Esophagus squamous epithelium (tissue), 5 donors: ENCODE results near the gene B3GALNT2. TPM values are rescaled to one million over a fixed set of nuclear protein-coding genes. Genes with fewer than 3 reads are reported as not detected.

ENCODE experiments used
- DNase-seq: peaks from one replicate; lab custom pipeline; 2025; lab: John Stamatoyannopoulos, UW
- H3K27ac ChIP-seq, 4 donors: fragments of 200-600 bp; sonication (generic); one replicate each; pipeline ENCODE4 v1.5.1; 2016 to 2019; ENCODE audit warnings: mild to moderate bottlenecking in 1 of 4
- H3K27me3 ChIP-seq, 4 donors: fragments of 200-600 bp; sonication (generic); 1 replicate in 3 of 4; 2 replicates in 1 of 4; pipeline versions ENCODE4 v1.5.1 to v1.6.0; 2017 to 2021; ENCODE audit warnings: antibody characterized with exemption in 1 of 4
- H3K36me3 ChIP-seq, 3 donors: fragments of 200-600 bp; sonication (generic); one replicate each; pipeline ENCODE4 v1.5.1; 2016 to 2019
- H3K4me1 ChIP-seq, 3 donors: fragments of 200-600 bp; sonication (generic); one replicate each; pipeline ENCODE4 v1.5.1; 2017 to 2019
- H3K4me3 ChIP-seq, 4 donors: fragments of 200-600 bp; sonication (generic); 1 replicate in 3 of 4; 2 replicates in 1 of 4; pipeline ENCODE4 v1.5.1; 2016 to 2019; ENCODE audit warnings: mild to moderate bottlenecking in 2 of 4, moderate library complexity in 1 of 4
- H3K9me3 ChIP-seq, 3 donors: fragments of 200-600 bp; sonication (generic); one replicate each; pipeline ENCODE4 v1.5.1; 2016 to 2019
- CTCF ChIP-seq, 6 experiments: fragments of 450-650 bp in 4 of 6; fragments of 200-600 bp in 2 of 6; sonication (generic) in 2 of 6; IDR thresholded peaks; one replicate each; pipeline ENCODE4 v1.5.1; 2016 to 2019; ENCODE audit warnings: antibody characterized with exemption in 6 of 6, mild to moderate bottlenecking in 4 of 6, moderate library complexity in 4 of 6
- POLR2A ChIP-seq, 4 donors: fragments of 450-650 bp; IDR thresholded peaks; one replicate each; pipeline ENCODE4 v1.6.1; 2017; ENCODE audit warnings: antibody characterized with exemption in 4 of 4, mild to moderate bottlenecking in 4 of 4, moderate library complexity in 3 of 4
- WGBS, 2 donors: methylation state at CpG; one replicate each; pipeline ENCODE4 v1.1.5; 2018; 5-methylcytosine and 5-hydroxymethylcytosine counted together
- intact Hi-C: fragments of 100-400 bp; cut with DNase I; formaldehyde crosslinking; loops from one replicate; pipeline ENCODE4 v1.15.0; 2022
- total RNA-seq, 4 donors: library from RNA; depleted of rRNA; stranded (reverse); fragments of >200 nt; gene quantifications; one replicate each; pipeline ENCODE4 v1.1.0, GENCODE V29; 2016
- donor health status: DM: yes; HTN: yes; CAD: no.

Gene B3GALNT2
- total RNA-seq, 4 donors from 2014 or later, result 23.1 to 44.6 (median 34.4) TPM

- H3K27ac ChIP-seq, result no peak overlapping the region
- no peaks in the 10 kb centered on the region for H3K27me3 ChIP-seq
- H3K36me3 ChIP-seq, result no peaks in the 10 kb centered on the region
- no peaks in the 10 kb centered on the region for H3K4me1 ChIP-seq
- DNase-seq, result no peak
- H3K9me3 ChIP-seq, result no peaks in the 10 kb centered on the region
- 47 to 68% methylated on average over 10 to 11 of the region's 13 CpGs for WGBS, 2 donors
- intact Hi-C loops, result no loop called here
- no peak overlapping the region for H3K4me3 ChIP-seq
- no peak for TF ChIP-seq CTCF (IDR thresholded peaks at IDR 0.05)
- TF ChIP-seq POLR2A (IDR thresholded peaks at IDR 0.05), result no peak
Measured at GRCh38 chr1:235511470-235512240, 7.4 kb upstream of the B3GALNT2 start.

GRCh38 chr1:235510823-235511222 lies 6.6 kb upstream of the B3GALNT2 start:
- H3K4me3 ChIP-seq, result no peak overlapping the region
- no peak overlapping the region for H3K27ac ChIP-seq
- H3K4me1 ChIP-seq, result peaks cover 0 to 6% (median 3%) of the 10 kb centered on the region in 3 donors
- H3K27me3 ChIP-seq, result no peaks in the 10 kb centered on the region
- no peaks in the 10 kb centered on the region for H3K36me3 ChIP-seq
- no peaks in the 10 kb centered on the region for H3K9me3 ChIP-seq
- intact Hi-C loops, result no loop called here
- 63 to 78% methylated on average over 5 to 6 of the region's 6 CpGs for WGBS, 2 donors
- DNase-seq, result no peak
- TF ChIP-seq CTCF (IDR thresholded peaks at IDR 0.05) (no peak), POLR2A (IDR thresholded peaks at IDR 0.05) (no peak)

- intact Hi-C loops, result no loop called here
- H3K36me3 ChIP-seq, result no peaks in the 10 kb centered on the region
- DNase-seq, result no peak
- no peaks in the 10 kb centered on the region for H3K9me3 ChIP-seq
- TF ChIP-seq CTCF (IDR thresholded peaks at IDR 0.05), result no peak
- H3K4me3 ChIP-seq, result no peak overlapping the region
- H3K27me3 ChIP-seq, result no peaks in the 10 kb centered on the region
- WGBS, 2 donors, result 84 to 86% methylated on average over 3 of the region's 3 CpGs
- no peak overlapping the region for H3K27ac ChIP-seq
- H3K4me1 ChIP-seq, result peaks cover under 1 to 16% (median 6%) of the 10 kb centered on the region in 3 donors
Measured at GRCh38 chr1:235507623-235508022, 3.4 kb upstream of the B3GALNT2 start.

- Histone ChIP-seq H3K36me3 (no peaks in the 10 kb centered on the region), H3K27ac (peak overlapping the region; percentile 97 to 100 (median 99)), H3K27me3 (no peaks in the 10 kb centered on the region), H3K9me3 (no peaks in the 10 kb centered on the region), H3K4me3 (peak overlapping the region; percentile 76 to 95 (median 84)), H3K4me1 (peaks cover 5 to 46% (median 16%) of the 10 kb centered on the region in 3 donors)
- intact Hi-C loops, result no loop called here
- WGBS, 2 donors, result 0% methylated on average over 8 to 19 of the region's 61 CpGs
- peak; percentile 76 to 97 (median 90) for TF ChIP-seq CTCF (IDR thresholded peaks at IDR 0.05)
- TF ChIP-seq POLR2A (IDR thresholded peaks at IDR 0.05), result peak in 3 of 4 donors; percentile 45 to 71 (median 58)
- DNase-seq, result peak; percentile 88
Measured at GRCh38 chr1:235504494-235505222, 406 bp upstream of the B3GALNT2 start.
